ENCODE data around the gene MB21D2. TPM values are rescaled to one million over a fixed set of nuclear protein-coding genes. Genes with fewer than 3 reads are reported as not detected.

MB21D2 gene
- total RNA-seq, 1 donor from 2014 or later: 15.1 TPM

- Histone ChIP-seq H3K9ac (no peak overlapping the region), H3K4me1 (no peaks in the 10 kb centered on the region), H3K36me3 (no peaks in the 10 kb centered on the region), H2AFZ (replicated peaks) (no peak overlapping the region), H3F3A (ENCODE audit: low read depth) (no peaks in the 10 kb centered on the region), H4K20me1 (ENCODE audit: low read depth) (no peaks in the 10 kb centered on the region), H3K4me2 (no peak overlapping the region), H3K79me2 (ENCODE audit: low read depth) (no peaks in the 10 kb centered on the region), H3K27me3 (no peaks in the 10 kb centered on the region), H3K4me3 (no peak overlapping the region), H3K27ac (no peak overlapping the region), H3K9me3 (ENCODE audit: low read depth) (no peaks in the 10 kb centered on the region)
- Mint-ChIP-seq H3K27me3 (ENCODE audit: insufficient read depth, low read depth) (peaks cover 2% of the 10 kb centered on the region), H3K4me3 (no peak overlapping the region), H3K36me3 (no peaks in the 10 kb centered on the region), H3K4me1 (peaks cover 4% of the 10 kb centered on the region), H3K27ac (no peak overlapping the region), H3K9me3 (no peaks in the 10 kb centered on the region)
- no peak for TF ChIP-seq EZH2phosphoT487 (IDR thresholded peaks at IDR 0.05)
- no peak for TF ChIP-seq EZH2 (IDR thresholded peaks at IDR 0.05)
- TF ChIP-seq CTCF (IDR thresholded peaks at IDR 0.05): no peak
- DNase-seq (ENCODE audit: low spot score): no peak
Measured at GRCh38 chr3:192827208-192827607, 90.4 kb downstream of the MB21D2 start.

- peaks cover 4% of the 10 kb centered on the region for H3K4me1 Mint-ChIP-seq
- Histone ChIP-seq H3K4me1 (no peaks in the 10 kb centered on the region), H3K79me2 (ENCODE audit: low read depth) (no peaks in the 10 kb centered on the region)
Measured at GRCh38 chr3:192826214-192827006, 91.2 kb downstream of the MB21D2 start.

GRCh38 chr3:192825657-192826200 lies 91.9 kb downstream of the MB21D2 start:
- Histone ChIP-seq H2AFZ (replicated peaks) (no peak overlapping the region), H3F3A (ENCODE audit: low read depth) (no peaks in the 10 kb centered on the region), H3K9ac (no peak overlapping the region), H3K79me2 (ENCODE audit: low read depth) (no peaks in the 10 kb centered on the region), H3K4me3 (no peak overlapping the region), H3K27me3 (no peaks in the 10 kb centered on the region), H3K9me3 (ENCODE audit: low read depth) (no peaks in the 10 kb centered on the region), H3K4me2 (no peak overlapping the region), H3K36me3 (no peaks in the 10 kb centered on the region), H4K20me1 (ENCODE audit: low read depth) (no peaks in the 10 kb centered on the region), H3K27ac (no peak overlapping the region), H3K4me1 (no peaks in the 10 kb centered on the region)
- DNase-seq (ENCODE audit: low spot score): no peak
- TF ChIP-seq EZH2phosphoT487 (IDR thresholded peaks at IDR 0.05) (no peak), EZH2 (IDR thresholded peaks at IDR 0.05) (no peak), CTCF (IDR thresholded peaks at IDR 0.05) (peak; percentile 17)
- H3K27ac Mint-ChIP-seq: no peak overlapping the region
- peaks cover 2% of the 10 kb centered on the region for H3K27me3 Mint-ChIP-seq (ENCODE audit: insufficient read depth, low read depth)
- H3K4me1 Mint-ChIP-seq: peaks cover 4% of the 10 kb centered on the region
- H3K36me3 Mint-ChIP-seq: no peaks in the 10 kb centered on the region
- H3K9me3 Mint-ChIP-seq: no peaks in the 10 kb centered on the region
- H3K4me3 Mint-ChIP-seq: no peak overlapping the region

More at GRCh38 chr3:192826214-192827006, 91.2 kb downstream of the MB21D2 start:
- no peaks in the 10 kb centered on the region for H3K36me3 ChIP-seq
- no peak overlapping the region for H3K4me2 ChIP-seq
- no peaks in the 10 kb centered on the region for H3K27me3 ChIP-seq
- Mint-ChIP-seq H3K9me3 (no peaks in the 10 kb centered on the region), H3K4me3 (no peak overlapping the region), H3K27ac (no peak overlapping the region), H3K27me3 (ENCODE audit: insufficient read depth, low read depth) (peaks cover 2% of the 10 kb centered on the region), H3K36me3 (no peaks in the 10 kb centered on the region)
- H2AFZ ChIP-seq (replicated peaks): no peak overlapping the region
- H3K9ac ChIP-seq: no peak overlapping the region
- no peaks in the 10 kb centered on the region for H3F3A ChIP-seq (ENCODE audit: low read depth)
- H4K20me1 ChIP-seq (ENCODE audit: low read depth): no peaks in the 10 kb centered on the region
- H3K4me3 ChIP-seq: no peak overlapping the region
- TF ChIP-seq EZH2phosphoT487 (IDR thresholded peaks at IDR 0.05) (no peak), CTCF (IDR thresholded peaks at IDR 0.05) (no peak), EZH2 (IDR thresholded peaks at IDR 0.05) (no peak)
- no peaks in the 10 kb centered on the region for H3K9me3 ChIP-seq (ENCODE audit: low read depth)
- no peak overlapping the region for H3K27ac ChIP-seq
- DNase-seq (ENCODE audit: low spot score): no peak
